HG03432 (cell line): ENCODE results near the gene CLK2.
"Not testable (repeated sequence)": the region's sequence is repeated elsewhere in the genome, so short reads cannot be mapped to it uniquely, and the experiment has no call there.

Source experiments
- ATAC-seq: cut with Tn5 transposase; IDR thresholded peaks from one replicate; pipeline ENCODE4 v1.9.1; 2021; ENCODE audit warnings: mild to moderate bottlenecking, moderate library complexity; ENCODE audit not compliant: unreplicated experiment

The CLK2 gene

DNA sequence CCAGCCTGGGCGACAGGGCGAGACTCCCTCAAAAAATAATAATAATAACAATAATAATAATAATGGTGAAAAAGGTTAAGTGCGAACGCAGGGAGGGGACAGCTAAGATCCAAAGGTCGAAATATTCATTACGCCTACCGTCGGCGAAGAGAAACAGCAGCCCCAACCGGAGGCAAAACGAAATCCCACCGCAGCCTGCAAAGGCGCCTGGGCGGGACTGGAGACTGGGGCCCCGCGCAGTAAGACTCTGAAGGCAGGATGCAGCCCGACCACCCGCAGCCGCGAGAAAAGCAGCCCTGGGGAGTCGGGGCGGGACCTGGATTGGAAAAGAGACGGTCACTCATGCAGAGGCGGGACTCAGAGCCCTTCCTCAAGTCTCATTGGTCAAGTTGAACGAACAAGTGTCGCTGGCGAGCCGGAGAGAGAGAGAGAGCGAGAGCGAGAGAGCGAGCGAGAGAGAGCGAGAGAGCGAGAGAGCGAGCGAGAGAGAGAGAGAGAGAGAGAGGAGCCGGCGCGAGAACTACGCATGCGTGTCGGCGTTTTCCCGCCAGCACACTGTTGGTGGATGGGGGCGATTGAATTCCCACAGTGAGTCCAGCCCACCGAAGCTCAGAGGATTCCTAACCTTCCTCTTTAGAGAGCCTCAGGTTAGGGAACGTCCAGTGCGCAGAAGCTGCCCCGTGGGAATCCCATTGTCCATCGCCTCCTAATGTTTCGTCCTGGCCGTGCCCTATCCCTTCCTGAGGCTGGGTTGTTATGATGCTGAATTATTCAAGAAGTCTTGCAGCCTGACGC lies 28.7 kb downstream of the CLK2 start:
- peak; percentile 86 for ATAC-seq

DNA sequence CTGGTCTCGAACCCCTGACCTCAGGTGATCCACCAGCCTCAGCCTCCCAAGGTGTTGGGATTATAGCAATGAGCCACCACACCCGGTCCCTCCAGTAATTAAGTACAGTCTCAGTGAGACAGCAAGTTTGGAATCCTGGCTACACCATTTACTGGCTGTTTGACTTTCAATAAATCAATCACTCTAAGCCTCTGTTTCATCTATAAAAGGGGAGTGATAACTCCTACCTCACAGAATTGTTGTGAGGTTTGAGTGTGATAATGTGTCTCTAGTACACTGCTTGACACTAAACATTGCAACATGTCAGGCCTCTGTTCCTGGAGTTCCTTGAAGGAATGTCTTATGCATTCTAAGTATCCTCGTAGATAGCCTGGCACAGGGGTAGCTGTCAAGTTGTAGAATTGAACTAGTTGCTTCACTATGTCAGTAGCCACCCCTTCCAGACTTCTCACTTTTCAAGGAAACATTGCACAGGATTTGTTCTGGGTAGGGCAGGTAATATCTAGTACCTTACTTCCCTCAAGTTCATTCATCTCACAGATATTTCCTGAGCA lies 30.4 kb downstream of the CLK2 start:
- ATAC-seq = no peak

DNA sequence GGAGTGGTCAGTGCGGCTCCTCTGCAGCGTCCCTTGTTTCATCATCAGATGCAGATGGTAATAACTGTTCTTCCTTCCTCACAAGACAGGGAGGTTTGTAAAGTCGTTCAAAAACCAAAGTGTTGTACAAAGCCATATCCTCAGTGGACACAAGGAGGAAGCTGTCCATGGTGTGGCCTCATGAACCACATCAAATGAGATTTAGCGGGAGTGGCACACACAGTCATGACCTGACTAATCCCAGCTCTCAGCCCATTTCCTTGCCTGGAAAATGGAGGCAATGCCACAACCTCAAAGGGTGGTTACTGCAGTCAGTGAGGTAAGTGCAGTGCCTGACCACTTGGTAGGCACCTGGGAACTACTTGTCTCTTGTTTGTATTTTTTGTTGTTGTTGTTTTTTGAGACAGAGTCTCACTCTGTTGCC lies 31.5 kb downstream of the CLK2 start:
- ATAC-seq = no peak

DNA sequence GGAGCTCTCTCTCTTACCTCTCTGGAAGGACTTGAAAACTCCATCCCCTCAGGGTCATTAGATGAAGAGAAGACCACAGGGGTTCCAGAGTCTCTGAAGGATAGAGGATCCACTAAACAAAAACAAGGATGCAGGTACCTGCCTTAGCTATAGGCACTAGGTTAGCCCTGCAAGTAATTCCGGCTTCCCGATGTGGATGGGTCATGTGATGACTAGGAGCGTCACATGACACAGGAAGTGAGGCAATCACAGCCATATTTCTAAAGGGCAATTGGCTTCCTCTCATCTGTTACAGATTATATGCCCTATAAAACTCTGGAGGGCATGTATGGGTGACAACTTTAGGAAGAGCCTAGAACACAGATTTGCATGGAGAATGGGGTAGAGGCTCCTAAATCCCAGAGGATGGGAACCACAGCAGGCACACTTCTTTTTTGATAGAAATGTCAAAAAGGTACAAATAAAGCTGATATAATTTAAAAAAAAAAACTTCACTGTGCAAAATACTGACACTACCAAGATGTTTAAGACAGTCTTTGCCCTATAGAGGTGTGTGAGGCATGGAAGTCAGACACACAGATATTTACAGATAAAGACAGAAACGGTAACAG lies 32.1 kb downstream of the CLK2 start:
- peak; percentile 33 for ATAC-seq

DNA sequence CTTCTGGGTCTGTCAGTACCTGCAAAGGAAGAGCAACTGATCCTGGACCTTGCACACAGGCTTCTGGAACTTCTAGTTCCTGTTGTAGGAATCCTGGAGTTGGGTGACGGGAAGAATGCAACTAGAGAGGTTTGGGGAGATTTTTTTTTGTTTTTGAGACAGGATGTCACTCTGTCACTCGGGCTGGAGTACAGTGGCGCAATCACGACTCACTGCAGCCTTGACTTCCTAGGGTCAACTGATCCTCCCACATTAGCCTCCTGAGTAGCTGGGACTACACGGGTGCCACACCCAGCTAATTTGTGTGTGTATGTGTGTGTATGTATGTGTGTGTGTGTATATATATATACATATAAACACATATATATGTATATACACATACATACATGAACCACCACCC lies 36.9 kb downstream of the CLK2 start:
- no peak for ATAC-seq

DNA sequence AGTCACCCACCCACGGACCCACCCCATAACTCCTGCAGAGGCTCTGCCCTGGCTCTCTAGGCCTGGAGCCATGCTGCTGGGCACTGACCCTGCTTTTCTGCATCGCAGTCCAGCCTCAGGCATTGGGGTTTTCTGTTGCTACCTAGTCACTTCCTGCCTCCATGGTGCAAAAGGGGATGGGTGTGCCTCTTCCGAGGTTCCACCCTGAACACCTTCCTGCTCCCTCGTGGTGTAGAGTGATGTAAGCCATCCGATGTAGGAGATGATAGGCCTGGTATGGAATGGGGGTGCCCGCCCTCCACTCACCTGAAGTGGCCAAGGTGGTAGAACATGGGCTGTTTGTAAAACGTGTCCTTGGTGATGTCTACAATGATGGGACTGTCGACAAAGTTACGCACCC lies 37.9 kb downstream of the CLK2 start:
- ATAC-seq = not testable (repeated sequence)

DNA sequence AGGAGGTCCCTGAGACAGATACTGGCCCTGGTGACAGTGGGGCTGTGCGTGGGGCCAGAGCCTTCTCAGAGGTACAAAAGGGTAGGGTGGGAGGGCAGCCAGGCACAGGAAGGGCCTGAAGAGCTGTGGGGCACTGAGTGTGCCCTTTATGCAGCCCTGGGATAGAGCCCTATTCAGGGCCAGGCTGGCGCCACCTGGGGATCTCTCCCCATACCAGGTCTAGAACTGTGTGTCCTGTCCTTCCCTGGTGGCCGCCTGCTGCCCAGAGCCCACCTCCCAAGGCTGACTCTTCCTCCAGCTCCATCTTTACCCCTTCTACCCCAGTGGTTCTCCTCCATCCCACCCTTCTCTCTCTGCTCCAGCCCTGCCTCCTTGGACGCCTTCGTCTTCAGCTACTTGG lies 39.8 kb downstream of the CLK2 start:
- not testable (repeated sequence) for ATAC-seq

DNA sequence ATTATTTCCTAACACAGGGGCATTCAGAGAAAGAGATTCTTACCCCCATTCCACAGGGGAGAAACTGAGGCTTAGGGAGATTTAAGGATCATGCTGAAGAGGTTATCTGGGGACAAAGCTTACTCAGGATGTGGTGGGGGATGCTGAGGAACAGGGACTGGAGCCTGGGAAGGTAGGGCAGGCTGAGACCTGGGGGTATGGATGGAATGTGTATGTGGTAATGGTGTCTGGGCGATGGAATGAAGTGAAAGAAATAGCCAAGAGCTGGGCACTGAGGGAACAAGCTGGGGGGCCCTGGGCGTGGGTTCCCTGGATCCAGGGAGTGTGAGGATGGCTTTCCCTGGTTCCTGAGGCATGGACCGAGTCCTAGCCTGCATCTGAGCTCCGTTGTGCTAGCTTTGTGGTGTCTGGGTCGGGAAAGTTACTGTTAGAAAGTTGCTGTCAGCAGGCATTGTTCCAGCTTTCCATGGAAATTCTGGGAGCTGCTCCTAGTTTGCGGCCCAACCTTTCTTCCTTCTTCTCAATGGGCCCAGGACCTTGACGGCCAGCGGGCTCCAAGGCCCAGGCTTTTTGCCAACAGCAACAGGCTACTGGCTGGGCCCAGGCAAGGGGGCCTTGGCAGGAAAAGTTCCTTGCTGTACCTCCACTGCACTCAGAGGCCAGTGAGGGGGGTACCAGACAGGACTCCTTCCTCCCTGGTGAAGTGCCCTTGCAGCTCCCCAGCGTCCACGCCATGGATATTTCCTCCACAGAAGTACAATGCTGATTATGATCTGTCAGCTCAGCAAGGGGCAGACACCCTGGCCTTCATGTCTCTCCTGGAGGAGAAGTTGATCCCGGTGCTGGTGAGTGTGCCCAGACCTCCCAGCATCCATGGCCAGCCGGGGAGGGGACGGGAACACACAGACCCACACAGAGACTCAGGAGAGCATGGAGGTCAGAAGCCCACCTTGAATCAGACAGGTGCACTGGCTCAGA lies 41.0 kb downstream of the CLK2 start:
- not testable (repeated sequence) for ATAC-seq

DNA sequence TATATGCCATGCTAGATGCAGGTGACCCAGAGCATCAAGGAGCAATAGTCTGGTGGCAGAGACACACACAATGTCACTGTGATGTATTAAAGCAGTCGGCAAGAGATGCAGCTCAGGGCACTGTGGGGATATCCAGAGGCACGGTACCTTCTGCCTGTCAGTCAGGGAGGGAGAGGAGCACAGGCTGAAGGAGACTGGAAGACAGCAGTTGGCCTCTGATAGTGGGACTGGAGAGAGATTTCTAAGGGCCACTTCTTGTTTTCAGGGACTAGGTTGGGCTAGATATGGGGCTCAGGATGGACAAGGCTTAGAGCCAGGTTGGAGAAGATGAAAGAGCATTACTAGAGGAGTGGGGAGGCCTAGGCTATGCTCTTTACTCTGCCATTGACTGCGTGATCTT lies 42.0 kb downstream of the CLK2 start:
- not testable (repeated sequence) for ATAC-seq

DNA sequence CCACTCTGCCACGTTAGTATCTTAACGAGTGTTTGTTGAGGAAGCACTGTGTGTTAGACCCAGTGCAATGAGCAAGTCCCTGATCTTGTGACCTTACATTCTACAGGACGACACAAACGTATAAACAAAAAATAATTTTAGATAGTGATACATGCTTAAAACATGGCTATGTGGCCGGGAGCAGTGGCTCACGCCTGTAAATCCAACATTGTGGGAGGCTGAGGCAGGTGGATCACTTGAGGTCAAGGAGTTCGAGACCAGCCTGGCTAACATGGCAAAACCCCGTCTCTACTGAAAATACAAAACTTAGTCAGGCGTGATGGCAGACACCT lies 45.2 kb downstream of the CLK2 start:
- ATAC-seq = no peak

DNA sequence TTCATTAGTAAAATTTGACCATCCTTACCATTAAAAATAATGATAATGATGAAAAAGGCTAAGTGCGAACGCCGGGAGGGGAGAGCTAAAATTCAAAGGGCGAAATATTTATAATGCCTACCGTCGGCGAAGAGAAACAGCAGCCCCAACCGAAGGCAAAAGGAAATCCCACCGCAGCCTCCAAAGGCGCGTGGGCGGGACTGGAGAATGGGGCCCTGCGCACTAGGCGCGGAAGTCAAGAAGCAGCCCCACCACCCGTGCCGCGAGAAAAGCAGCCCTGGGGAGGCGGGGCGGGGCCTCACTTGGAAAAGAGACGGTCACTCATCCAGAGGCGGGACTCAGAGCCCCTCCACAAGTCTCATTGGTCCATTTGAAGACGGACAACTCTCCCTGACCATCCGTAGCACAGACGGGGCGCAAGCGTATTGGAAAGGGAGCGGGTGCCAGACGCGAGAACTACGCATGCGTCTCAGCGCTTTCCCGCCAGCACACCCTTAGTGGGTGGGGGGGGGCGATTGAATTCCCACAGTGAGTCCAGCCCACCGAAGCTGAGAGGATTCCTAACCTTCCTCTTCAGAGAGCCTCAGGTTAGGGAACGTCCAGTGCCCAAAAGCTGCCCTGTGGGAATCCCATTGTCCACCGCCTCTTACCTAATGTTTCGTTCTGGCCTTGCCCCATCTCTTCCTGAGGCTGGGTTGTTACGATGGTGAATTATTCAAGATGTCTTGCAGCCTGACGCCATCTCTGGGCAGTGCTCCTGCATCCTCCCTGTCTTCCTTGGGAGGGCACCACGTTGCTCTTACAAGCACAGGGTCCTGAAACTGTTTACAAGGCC lies 45.8 kb downstream of the CLK2 start:
- ATAC-seq = peak; percentile 88

DNA sequence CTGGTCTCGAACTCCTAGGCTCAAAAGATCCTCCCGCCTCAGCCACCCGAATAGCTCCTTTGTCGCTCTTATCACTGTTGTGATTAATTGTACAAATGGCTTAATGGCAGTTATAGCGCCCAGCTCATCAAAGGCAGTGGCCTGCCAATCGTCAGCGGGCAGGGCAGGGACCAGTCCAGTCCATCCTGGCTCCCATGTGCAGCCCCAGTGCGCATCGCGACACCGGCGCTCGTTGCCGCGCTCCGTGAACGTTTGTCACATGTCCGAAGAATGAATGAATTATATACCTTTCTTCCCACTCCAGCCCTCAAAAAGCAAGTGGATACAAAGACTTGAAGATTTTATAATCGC lies 46.4 kb downstream of the CLK2 start:
- peak; percentile 29 for ATAC-seq

DNA sequence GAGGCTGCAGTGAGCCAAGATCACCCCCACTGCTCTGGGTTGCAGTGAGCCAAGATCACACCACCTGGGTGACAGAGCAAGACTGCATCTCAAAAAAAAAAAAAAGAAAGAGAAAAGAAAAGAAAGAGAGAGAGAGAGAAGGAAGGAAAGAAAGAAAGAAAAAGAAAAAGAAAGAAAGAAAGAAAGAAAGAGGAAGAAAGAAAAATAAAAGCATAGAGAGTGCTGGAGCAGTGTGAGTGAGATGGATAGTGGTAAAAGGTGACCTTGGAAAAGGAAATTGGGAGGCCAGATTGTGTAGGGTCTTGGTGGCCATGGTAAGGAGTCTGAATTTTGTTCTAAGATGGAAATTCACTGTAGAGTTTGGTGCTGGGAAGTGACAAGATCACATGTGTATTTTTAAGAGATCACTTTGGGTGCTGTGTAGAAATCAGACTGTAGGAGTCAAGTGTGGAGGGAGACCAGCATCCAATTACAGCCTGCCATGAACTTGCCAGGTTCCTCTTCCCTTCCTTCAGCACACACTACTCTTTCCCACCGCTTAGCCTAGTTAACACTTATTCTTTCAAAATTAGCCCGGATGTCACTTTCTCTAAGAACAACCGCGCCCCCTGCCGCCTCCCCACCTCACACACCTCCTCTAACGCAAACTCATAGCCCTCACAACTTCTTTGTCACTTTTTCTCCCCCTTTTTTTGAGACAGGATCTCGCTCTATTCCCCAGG lies 47.0 kb downstream of the CLK2 start:
- peak; percentile 33 for ATAC-seq

DNA sequence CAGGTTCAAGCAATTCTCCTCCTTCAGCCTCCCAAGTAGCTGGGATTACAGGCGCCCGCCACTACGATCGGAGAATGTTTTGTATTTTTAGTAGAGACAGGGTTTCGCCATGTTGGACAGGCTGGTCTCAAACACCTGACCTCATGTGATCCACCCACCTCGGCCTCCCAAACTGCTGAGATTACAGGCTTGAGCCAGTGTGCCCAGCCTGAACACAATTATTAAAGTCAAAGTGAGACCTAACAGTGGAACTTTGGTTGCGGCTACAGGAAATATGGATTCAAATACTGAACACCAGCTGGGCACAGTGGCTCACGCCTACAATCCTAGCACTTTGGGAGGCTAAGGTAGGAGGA lies 47.9 kb downstream of the CLK2 start:
- ATAC-seq = not testable (repeated sequence)

DNA sequence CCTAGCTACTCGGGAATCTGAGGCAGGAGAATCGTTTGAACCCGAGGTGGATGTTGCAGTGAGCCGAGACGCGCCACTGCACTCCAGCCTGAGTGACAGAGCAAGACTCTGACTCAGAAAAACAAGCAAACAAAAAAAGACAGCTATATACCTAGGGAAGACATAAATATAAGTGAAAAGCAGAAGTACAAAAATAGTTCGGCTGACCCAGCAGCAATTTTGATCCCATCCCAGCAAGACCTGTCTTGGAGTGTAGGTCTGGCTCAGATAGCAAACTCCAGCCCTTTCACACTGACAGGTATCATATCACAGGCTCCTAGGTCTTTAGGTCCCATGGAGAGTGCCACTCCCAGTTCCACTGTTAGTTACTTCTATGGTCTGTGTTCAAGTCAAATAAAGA lies 50.3 kb downstream of the CLK2 start:
- no peak for ATAC-seq

DNA sequence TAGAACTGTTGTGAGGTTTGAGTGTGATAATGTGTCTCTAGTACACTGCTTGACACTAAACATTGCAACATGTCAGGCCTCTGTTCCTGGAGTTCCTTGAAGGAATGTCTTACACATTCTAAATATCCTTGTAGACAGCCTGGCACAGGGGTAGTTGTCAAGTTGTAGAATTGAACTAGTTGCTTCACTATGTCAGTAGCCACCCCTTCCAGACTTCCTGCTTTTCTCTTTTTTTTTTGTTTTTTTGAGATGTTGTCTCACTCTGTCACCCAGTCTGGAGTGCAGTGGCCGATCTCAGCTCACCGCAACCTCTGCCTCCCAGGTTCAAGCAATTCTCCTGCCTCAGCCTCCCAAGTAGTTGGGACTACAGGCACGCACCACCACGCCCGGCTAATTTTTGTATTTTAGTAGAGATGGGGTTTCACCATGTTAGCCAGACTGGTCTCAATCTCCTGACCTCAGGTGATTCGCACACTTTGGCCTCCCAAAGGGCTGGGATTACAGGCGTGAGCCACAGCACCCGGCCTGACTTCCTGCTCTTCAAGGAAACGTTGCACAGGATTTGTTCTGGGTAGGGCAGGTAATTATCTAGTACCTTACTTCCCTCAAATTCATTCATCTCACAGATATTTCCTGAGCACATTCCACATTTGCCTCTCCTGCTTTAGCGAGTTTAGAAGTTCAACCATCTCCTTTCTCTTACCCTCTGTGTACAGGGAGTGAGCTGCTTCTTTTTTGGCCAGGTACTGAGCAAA lies 52.9 kb downstream of the CLK2 start:
- not testable (repeated sequence) for ATAC-seq

DNA sequence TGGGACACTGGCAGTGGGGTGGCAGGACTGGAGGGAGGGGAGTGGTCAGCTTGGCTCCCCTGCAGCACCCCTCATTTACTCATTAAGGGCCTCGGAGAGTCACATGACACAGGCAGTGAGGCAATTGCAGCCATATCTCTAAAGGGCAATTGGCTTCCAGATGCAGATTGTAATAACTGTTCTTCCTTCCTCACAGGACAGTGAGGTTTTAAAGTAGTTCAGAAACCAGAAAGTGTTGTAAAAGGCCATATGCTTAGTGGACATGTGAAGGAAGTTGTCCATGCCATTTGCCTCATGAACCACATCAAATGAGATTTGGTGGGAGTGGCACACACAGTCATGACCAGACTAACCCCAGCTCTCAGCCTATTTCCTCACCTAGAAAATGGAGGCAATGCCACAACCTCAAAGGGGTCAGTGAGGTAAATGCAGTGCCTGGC lies 53.7 kb downstream of the CLK2 start:
- no peak for ATAC-seq

DNA sequence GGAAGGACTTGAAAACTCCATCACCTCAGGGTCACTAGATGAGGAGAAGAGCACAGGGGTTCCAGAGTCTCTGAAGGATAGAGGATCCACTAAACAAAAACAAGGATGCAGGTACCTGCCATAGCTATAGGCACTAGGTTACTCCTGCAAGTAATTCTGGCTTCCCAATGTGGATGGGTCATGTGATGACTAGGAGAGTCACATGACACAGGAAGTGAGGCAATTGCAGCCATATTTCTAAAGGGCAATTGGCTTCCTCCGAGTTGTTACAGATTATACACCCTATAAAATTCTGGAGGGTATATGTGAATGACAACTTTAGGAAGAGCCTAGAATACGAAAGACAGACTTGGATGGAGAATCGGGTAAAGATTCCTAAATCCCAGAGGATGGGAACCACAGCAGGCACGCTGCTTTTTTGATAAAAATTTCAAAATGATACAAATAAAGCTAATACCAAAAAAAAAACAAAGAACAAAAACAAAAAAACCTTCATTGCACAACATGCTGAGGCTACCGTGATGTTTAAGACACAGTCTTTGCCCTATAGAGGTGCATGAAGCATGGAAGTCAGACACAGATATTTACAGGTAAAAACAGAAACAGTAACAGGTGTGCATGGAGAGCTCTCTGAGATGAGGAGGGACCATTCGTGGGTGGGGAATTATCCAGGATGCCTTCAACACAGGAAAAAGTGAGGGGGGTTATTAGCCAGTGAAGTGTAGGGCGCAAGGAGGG lies 54.3 kb downstream of the CLK2 start:
- no peak for ATAC-seq
